BJ (cell line): ENCODE measurements around the gene CPLX4. TPM values are rescaled to one million over a fixed set of nuclear protein-coding genes. Genes with fewer than 3 reads are reported as not detected.

Experiments
- CTCF ChIA-PET: fragments of 350-600 bp; formaldehyde crosslinking; extraction: SDS; loops from one replicate; lab custom pipeline; 2021; ENCODE audit warnings: antibody characterized with exemption, inconsistent platforms; lab: Yijun Ruan, JAX
- POLR2A ChIA-PET: fragments of 300-600 bp; sonication (Branson Sonifier 250); formaldehyde crosslinking; extraction: SDS; loops from one replicate; lab custom pipeline; 2021; ENCODE audit warnings: antibody characterized with exemption; lab: Charles Lee
- DNase-seq: peaks from one replicate; pipeline ENCODE4 v3.0.0-alpha.2; 2011; ENCODE audit warnings: low read depth
- H3K27me3 ChIP-seq: 2 replicates; pipeline ENCODE4 v1.6.0; 2011; ENCODE audit warnings: low read length; ENCODE audit not compliant: control insufficient read depth, insufficient read depth
- H3K36me3 ChIP-seq: 2 replicates; pipeline ENCODE4 v1.5.1; 2011; ENCODE audit warnings: low read length; ENCODE audit not compliant: control insufficient read depth, insufficient read depth
- H3K4me3 ChIP-seq: 2 replicates; pipeline ENCODE4 v1.5.1; 2011; ENCODE audit warnings: low read depth, mild to moderate bottlenecking, control low read depth, low read length
- CTCF ChIP-seq: IDR thresholded peaks from 2 replicates; pipeline ENCODE4 v1.5.1; 2011; ENCODE audit warnings: low read depth, mild to moderate bottlenecking, control low read depth, inconsistent platforms, low read length, moderate library complexity; ENCODE audit not compliant: insufficient read depth
- polyA plus RNA-seq: library from polyadenylated mRNA; depleted of rRNA; stranded (reverse); fragments of >200 nt; gene quantifications from 2 replicates; pipeline ENCODE4 v1.2.3, GENCODE V29; 2011

CPLX4 gene
- polyA plus RNA-seq, 1 experiment: not detected

GRCh38 chr18:59303006-59303405, 15.4 kb downstream of the CPLX4 start:
- H3K27me3 ChIP-seq: peaks cover 30% of the 10 kb centered on the region
- ChIA-PET POLR2A (no interaction called here), CTCF (interaction anchor here (1.1 to 5.3 kb wide), 4 partner anchors 18 to 100 kb away, joined by 3 to 34 read pairs (median 6); no protein-coding TSS in a partner anchor)
- no peak overlapping the region for H3K4me3 ChIP-seq
- no peaks in the 10 kb centered on the region for H3K36me3 ChIP-seq
- no peak for TF ChIP-seq CTCF
- DNase-seq: no peak

- H3K36me3 ChIP-seq: no peaks in the 10 kb centered on the region
- POLR2A ChIA-PET: no interaction called here
- no peak overlapping the region for H3K4me3 ChIP-seq
- H3K27me3 ChIP-seq: peaks cover 25% of the 10 kb centered on the region
- CTCF ChIA-PET: interaction anchor here (1.1 to 5.3 kb wide), 3 partner anchors 17 to 101 kb away, joined by 3 to 34 read pairs (median 10); no protein-coding TSS in a partner anchor
- DNase-seq: no peak
- no peak for TF ChIP-seq CTCF
These were observed 16.5 kb downstream of the CPLX4 start for GRCh38 chr18:59301929-59302328.

GRCh38 chr18:59300676-59301285, 17.7 kb downstream of the CPLX4 start:
- Histone ChIP-seq H3K4me3 (no peak overlapping the region), H3K36me3 (no peaks in the 10 kb centered on the region), H3K27me3 (peaks cover 22% of the 10 kb centered on the region)
- no peak for TF ChIP-seq CTCF
- no peak for DNase-seq
- POLR2A ChIA-PET: no interaction called here
- CTCF ChIA-PET: interaction anchor here (1.1 to 5.3 kb wide), 5 partner anchors 8 to 102 kb away, joined by 3 to 34 read pairs (median 3); no protein-coding TSS in a partner anchor

GRCh38 chr18:59298871-59299270, 19.6 kb downstream of the CPLX4 start:
- no peak for DNase-seq
- no peak for TF ChIP-seq CTCF
- ChIA-PET CTCF (interaction anchor here (1.0 to 2.1 kb wide), 2 partner anchors 49 to 103 kb away, joined by 4 to 10 read pairs; no protein-coding TSS in a partner anchor), POLR2A (no interaction called here)
- H3K36me3 ChIP-seq: no peaks in the 10 kb centered on the region
- H3K4me3 ChIP-seq: no peak overlapping the region
- H3K27me3 ChIP-seq: peaks cover 18% of the 10 kb centered on the region

- H3K27me3 ChIP-seq: peaks cover 6% of the 10 kb centered on the region
- no peak for DNase-seq
- POLR2A ChIA-PET: no interaction called here
- no peak overlapping the region for H3K4me3 ChIP-seq
- TF ChIP-seq CTCF: no peak
- CTCF ChIA-PET: interaction anchor here (0.7 to 1.0 kb wide), 2 partner anchors 15 to 16 kb away, joined by 5 to 8 read pairs; no protein-coding TSS in a partner anchor
- H3K36me3 ChIP-seq: no peaks in the 10 kb centered on the region
These were observed 25.1 kb downstream of the CPLX4 start for GRCh38 chr18:59293317-59293716.
